IgD-negative memory B cell (primary cell): ENCODE data around the gene CHEK1. TPM values are rescaled to one million over a fixed set of nuclear protein-coding genes. Genes with fewer than 3 reads are reported as not detected.
"Not testable (repeated sequence)": the region's sequence is repeated elsewhere in the genome, so short reads cannot be mapped to it uniquely, and the experiment has no call there.

Experiments used
- H3K27ac Mint-ChIP-seq, 3 donors: one replicate each; pipeline ENCODE4 v1.8.0; 2020 to 2022; ENCODE audit warnings: mild to moderate bottlenecking in 3 of 3, mixed read lengths in 3 of 3, moderate library complexity in 1 of 3
- H3K27me3 Mint-ChIP-seq: one replicate; pipeline ENCODE4 v1.8.0; 2021; ENCODE audit warnings: mixed read lengths
- H3K36me3 Mint-ChIP-seq: one replicate; pipeline ENCODE4 v1.8.0; 2020; ENCODE audit warnings: mild to moderate bottlenecking, mixed read lengths
- H3K4me1 Mint-ChIP-seq, 3 donors: one replicate each; pipeline ENCODE4 v1.8.0; 2020 to 2022; ENCODE audit warnings: mixed read lengths in 3 of 3, mild to moderate bottlenecking in 1 of 3
- H3K4me3 Mint-ChIP-seq, 4 donors: one replicate each; pipeline ENCODE4 v1.8.0; 2020 to 2022; ENCODE audit warnings: mild to moderate bottlenecking in 4 of 4, mixed read lengths in 4 of 4, moderate library complexity in 3 of 4
- H3K9me3 Mint-ChIP-seq, 3 donors: one replicate each; pipeline ENCODE4 v1.8.0; 2020 to 2021; ENCODE audit warnings: mixed read lengths in 3 of 3, mild to moderate bottlenecking in 1 of 3
- polyA plus RNA-seq: library from polyadenylated mRNA; unstranded; fragments of 300-500 nt; fragmentation: Illumina TruSeq; gene quantifications from one replicate; pipeline ENCODE4 v1.2.3, GENCODE V29; 2021

Gene CHEK1
- 2.8 TPM for polyA plus RNA-seq

DNA sequence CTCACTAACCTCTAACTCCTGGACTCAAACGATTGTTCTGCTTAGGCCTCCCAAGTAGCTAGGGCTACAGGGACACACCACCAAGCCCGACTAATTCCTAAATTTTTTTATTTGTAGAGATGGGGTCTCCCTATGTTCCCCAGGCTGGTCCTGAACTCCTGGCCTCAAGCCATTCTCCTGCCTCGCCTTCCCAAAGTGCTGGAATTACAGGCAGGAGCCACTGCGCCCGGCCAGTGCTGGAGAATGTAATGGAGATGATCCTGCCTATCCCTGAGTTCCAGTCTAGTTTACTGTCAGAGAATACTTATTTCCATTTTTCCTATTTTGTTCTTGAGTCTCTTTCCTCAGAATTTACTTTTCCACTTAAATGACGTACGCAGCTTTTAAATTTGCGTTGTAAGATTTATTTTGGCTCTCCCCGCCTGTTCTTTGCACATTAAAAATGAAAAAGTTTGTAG lies at the start of gene CHEK1:
TSS of gene CHEK1 (plus strand) at position 408 of the 458 bp plus-strand sequence. CDS start 1,606 bp downstream, outside the sequence.
- Mint-ChIP-seq H3K27me3 (peaks cover 2% of the 10 kb centered on the region), H3K4me3 (peak within 1 kb of the TSS; percentile 88 to 99 (median 96)), H3K9me3 (no peaks in the 10 kb centered on the region), H3K4me1 (peaks cover 9 to 12% (median 10%) of the 10 kb centered on the region in 3 donors), H3K27ac (peak within 1 kb of the TSS; percentile 93 to 100 (median 99)), H3K36me3 (no peaks in the 10 kb centered on the region)

DNA sequence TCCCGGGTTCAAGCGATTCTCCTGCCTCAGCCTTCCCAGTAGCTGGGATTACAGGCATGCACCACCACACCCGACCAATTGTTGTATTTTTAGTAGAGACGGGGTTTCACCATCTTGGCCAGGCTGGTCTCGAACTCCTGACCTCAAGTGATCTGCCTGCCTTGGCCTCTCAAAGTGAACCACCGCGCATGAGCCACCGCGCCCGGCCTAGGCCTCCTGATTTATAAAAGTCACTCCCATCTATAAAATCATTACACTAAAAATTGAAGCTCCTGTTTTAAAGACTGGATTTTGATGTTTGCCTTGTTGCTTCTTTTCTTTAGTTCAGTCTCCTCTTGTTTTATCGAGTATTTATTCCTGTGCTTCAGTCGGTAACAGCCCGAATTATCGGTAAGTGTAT lies 47.8 kb upstream of the CHEK1 start:
- not testable (repeated sequence) for H3K4me1 Mint-ChIP-seq, H3K27me3 Mint-ChIP-seq, H3K9me3 Mint-ChIP-seq, H3K4me3 Mint-ChIP-seq, H3K27ac Mint-ChIP-seq
- H3K36me3 Mint-ChIP-seq = peaks cover 13% of the 10 kb centered on the region

DNA sequence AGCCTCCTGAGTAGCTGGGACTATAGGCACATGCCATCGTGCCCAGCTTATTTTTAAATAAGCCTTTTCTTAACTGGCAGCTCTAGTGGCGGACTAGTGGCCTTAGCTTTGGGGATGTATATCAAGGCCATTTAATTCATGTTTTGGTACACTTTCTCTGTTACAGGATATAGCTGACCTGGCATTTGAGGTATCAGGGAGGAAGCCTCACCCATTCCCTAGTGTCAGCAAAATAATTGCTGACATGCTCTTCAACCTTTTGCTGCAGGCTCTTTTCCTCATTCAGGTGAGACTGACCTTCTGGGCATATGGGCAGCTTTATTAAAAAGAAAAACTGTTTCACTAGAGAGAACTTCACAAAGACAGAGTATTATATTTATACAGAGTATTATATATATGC lies 46.2 kb upstream of the CHEK1 start:
- no peak overlapping the region for H3K27ac Mint-ChIP-seq
- no peaks in the 10 kb centered on the region for H3K27me3 Mint-ChIP-seq
- H3K36me3 Mint-ChIP-seq = peaks cover 17% of the 10 kb centered on the region
- no peaks in the 10 kb centered on the region for H3K9me3 Mint-ChIP-seq
- no peak overlapping the region for H3K4me3 Mint-ChIP-seq
- no peaks in the 10 kb centered on the region for H3K4me1 Mint-ChIP-seq

DNA sequence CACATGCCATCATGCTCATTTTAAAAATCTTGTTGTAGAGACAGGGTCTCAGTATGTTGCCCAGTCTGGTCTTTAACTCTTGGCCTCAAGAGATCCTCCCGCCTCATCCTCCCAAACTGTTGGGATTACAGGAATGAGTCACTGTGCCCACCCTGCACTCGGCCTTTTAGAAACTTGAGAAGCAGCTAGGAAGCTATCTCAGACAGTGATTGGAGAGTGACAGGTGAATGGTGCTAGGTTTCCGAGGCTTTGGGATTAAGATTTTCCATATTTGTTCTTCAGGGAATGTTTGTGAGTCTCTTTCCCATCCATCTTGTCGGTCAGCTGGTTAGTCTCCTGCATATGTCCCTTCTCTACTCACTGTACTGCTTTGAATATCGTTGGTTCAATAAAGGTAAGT lies 45.2 kb upstream of the CHEK1 start:
- Mint-ChIP-seq H3K27ac (no peak overlapping the region), H3K4me3 (no peak overlapping the region), H3K27me3 (no peaks in the 10 kb centered on the region), H3K36me3 (peaks cover 17% of the 10 kb centered on the region), H3K9me3 (no peaks in the 10 kb centered on the region), H3K4me1 (no peaks in the 10 kb centered on the region)

DNA sequence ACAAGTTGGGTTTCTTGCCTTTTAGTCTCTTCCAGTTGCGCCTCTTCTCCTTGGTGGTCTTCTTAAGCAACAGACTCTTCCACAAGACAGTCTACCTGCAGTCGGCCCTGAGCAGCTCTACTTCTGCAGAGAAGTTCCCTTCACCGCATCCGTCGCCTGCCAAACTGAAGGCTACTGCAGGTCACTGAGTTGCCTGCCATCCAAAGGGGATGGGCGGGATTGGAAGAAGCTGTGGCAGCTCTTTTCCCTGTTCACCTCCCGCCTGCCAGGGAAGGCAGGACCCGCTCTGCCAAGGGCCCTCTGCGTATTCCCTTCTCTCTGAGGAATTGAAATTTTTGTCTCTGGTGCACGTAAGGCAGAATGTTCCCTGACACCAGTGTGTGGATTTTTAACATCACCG lies 41.5 kb upstream of the CHEK1 start:
- H3K36me3 Mint-ChIP-seq = peaks cover 10% of the 10 kb centered on the region

DNA sequence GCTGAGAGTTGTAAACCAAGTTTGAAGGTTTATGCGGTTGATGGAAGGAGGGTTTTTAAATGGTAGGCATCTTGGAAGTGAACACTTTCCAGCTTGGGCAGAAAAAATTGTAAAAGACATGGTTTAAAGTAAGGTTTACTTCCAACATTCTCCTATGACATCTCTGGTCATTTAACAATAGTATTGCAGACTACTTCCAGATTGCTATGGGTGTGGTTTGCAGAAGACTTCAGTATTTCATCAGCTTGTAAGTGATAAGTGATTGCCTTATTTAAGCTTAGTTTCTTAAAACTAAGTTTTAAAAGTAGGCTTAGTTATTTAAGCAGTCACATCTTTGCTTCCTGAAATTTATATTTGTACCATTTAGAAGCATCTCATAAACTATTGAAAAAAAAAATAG lies 39.5 kb upstream of the CHEK1 start:
- Mint-ChIP-seq H3K27me3 (no peaks in the 10 kb centered on the region), H3K27ac (no peak overlapping the region), H3K9me3 (no peaks in the 10 kb centered on the region), H3K4me1 (peaks cover 0 to 3% (median 0%) of the 10 kb centered on the region in 3 donors), H3K36me3 (peaks cover 7% of the 10 kb centered on the region), H3K4me3 (no peak overlapping the region)

More for the DNA sequence above, 41.5 kb upstream of the CHEK1 start:
- Mint-ChIP-seq H3K9me3 (no peaks in the 10 kb centered on the region), H3K4me3 (no peak overlapping the region), H3K27me3 (no peaks in the 10 kb centered on the region), H3K27ac (no peak overlapping the region), H3K4me1 (peaks cover 0 to 3% (median 0%) of the 10 kb centered on the region in 3 donors)

DNA sequence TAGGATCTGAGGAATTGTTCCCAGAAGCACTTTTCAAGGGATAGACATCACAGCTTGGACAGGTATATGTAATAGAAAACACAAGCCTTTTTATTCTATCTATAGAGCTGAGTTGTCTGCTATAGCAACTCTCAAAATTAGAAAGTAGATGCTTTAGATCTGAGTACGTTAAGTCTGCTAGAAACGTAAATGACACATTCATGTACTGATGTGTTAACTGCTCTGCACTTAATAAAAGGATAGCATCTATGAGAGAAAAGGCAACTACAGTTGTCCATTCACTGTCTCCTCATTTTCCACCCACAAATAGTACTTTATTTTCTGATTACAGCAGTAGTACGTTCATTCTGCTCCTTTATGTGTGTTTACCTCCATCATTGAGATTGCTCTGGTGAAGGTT lies 38.3 kb upstream of the CHEK1 start:
- H3K4me3 Mint-ChIP-seq = no peak overlapping the region
- no peak overlapping the region for H3K27ac Mint-ChIP-seq
- H3K36me3 Mint-ChIP-seq = peaks cover 6% of the 10 kb centered on the region
- H3K4me1 Mint-ChIP-seq = peaks cover 0 to 7% (median 4%) of the 10 kb centered on the region in 3 donors
- H3K9me3 Mint-ChIP-seq = no peaks in the 10 kb centered on the region
- no peaks in the 10 kb centered on the region for H3K27me3 Mint-ChIP-seq

DNA sequence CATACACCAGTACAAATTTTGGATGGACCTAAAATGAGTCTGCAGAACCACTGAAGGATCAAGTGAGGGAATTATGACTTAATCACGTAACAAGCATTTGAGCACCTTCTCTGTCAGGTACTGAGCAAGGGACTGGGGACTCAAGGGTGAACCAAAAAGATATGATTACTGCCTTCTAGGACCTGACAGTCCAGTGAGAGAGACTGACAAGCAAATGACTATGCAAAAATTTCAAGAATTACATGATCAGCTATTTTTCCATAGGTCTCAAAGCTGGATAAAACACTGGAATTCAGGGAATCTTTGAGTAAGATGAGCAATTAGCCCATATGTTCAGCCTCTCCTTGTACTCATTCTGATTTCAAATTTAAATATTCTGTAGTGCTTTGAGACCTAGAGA lies 37.5 kb upstream of the CHEK1 start:
- peak overlapping the region in 1 of 4 donors; percentile 6 for H3K4me3 Mint-ChIP-seq

DNA sequence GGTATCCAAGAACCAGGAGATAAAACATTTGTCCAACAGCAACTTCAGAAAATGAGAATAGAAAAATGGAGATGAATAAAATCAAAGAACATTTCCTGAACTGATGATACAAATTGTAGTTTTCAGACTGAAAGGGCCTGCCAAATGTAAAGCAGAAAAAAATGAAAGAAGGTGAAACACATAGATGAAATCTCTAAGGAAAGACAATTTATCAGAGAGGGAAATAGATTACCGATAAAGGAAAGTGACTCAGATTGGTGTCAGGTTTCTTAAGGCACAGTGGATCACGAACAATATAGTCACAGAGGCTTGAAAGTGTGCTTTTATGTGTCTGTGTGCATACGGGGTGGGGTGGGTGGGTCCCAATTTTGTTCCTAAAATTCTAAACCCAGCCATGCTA lies 36.5 kb upstream of the CHEK1 start:
- peaks cover 5% of the 10 kb centered on the region for H3K36me3 Mint-ChIP-seq
- peak overlapping the region in 1 of 4 donors; percentile 65 for H3K4me3 Mint-ChIP-seq
- no peaks in the 10 kb centered on the region for H3K9me3 Mint-ChIP-seq
- peak overlapping the region in 1 of 3 donors; percentile 40 for H3K27ac Mint-ChIP-seq
- no peaks in the 10 kb centered on the region for H3K27me3 Mint-ChIP-seq
- peaks cover 9 to 16% (median 10%) of the 10 kb centered on the region in 3 donors for H3K4me1 Mint-ChIP-seq

More for the DNA sequence above, 37.5 kb upstream of the CHEK1 start:
- no peak overlapping the region for H3K27ac Mint-ChIP-seq
- no peaks in the 10 kb centered on the region for H3K9me3 Mint-ChIP-seq
- H3K36me3 Mint-ChIP-seq = peaks cover 7% of the 10 kb centered on the region
- H3K4me1 Mint-ChIP-seq = peaks cover 3 to 8% (median 6%) of the 10 kb centered on the region in 3 donors
- H3K27me3 Mint-ChIP-seq = no peaks in the 10 kb centered on the region

DNA sequence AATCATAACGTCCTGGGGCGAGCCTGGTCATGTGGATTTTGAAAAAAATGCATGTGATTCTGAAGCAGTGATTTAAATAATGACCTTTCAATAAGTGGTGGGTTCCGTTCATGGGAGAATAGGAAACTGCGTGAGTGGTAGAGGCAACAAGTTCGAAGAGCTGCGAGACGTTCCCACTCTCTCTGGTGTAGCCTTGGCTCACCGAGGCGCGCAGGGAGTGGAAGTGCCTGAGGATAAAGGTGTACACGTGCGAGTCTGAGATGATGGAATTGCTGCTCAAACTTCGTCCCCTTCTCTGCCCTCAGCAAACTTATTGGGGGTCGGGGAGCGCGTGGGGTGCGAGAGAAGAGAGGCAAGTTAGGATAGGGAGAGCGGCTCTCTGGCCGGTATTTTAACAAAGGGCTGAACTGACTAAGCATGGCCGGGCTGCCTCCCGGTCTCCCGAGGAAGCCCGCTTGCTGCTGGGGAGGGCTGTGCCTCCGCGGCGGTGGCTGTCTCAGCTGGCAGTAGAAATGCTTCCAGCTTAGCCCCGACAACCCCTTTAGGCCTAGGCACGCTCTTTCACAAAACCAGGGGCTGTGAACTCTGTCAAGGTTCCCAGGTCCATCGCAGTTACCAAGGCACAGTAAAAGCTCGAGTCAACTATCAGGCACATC lies 33.2 kb upstream of the CHEK1 start:
- Mint-ChIP-seq H3K9me3 (no peaks in the 10 kb centered on the region), H3K4me3 (peak overlapping the region; percentile 87 to 97 (median 94)), H3K4me1 (peaks cover 22 to 31% (median 29%) of the 10 kb centered on the region in 3 donors), H3K36me3 (peaks cover 8% of the 10 kb centered on the region), H3K27me3 (no peaks in the 10 kb centered on the region), H3K27ac (peak overlapping the region; percentile 90 to 99 (median 98))

DNA sequence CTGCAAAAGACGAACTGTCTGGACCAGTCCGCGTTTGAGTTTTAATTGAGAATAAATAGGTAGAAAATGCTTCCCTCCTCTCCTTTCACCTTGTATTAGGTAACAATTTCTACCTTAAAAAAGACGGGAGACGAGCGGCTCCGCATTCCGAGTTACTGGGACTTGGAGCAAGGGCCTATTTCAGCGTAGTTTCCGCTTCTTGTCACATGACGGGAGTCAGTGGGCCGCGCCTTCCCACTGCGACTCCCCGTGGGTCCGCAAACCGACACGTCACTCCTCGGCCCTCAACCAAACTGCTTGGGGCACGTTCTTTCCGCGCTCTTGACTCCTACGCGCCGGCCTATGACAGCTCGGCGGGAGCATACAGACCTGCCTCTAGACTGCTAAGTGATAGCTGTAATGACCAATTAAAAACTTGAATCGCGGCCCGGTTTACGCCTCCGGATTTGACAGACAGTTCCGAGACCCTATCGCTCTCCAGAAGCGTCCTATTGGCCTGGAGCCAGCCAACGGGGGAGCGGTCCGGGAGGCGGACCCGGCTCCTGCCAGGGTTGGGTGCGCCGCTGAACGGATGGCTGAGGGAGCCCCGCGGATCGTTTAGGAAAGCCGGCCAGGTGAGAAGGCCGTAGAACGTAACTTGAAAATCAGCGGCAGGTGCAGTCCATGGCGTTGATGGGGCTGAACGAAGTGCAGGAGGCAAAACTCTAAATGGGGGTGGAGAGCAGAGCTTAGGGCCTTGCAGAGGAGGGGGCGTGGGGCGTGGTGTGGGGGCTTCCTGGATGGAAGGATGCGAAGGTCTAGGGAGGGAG lies 32.5 kb upstream of the CHEK1 start, which contains the start of gene STT3A:
TSS of gene STT3A (plus strand) at position 548 of the 809 bp plus-strand sequence. CDS start 3,064 bp downstream, outside the sequence.
- peak within 1 kb of the TSS; percentile 90 to 99 (median 98) for H3K27ac Mint-ChIP-seq
- peaks cover 24 to 31% (median 29%) of the 10 kb centered on the region in 3 donors for H3K4me1 Mint-ChIP-seq

DNA sequence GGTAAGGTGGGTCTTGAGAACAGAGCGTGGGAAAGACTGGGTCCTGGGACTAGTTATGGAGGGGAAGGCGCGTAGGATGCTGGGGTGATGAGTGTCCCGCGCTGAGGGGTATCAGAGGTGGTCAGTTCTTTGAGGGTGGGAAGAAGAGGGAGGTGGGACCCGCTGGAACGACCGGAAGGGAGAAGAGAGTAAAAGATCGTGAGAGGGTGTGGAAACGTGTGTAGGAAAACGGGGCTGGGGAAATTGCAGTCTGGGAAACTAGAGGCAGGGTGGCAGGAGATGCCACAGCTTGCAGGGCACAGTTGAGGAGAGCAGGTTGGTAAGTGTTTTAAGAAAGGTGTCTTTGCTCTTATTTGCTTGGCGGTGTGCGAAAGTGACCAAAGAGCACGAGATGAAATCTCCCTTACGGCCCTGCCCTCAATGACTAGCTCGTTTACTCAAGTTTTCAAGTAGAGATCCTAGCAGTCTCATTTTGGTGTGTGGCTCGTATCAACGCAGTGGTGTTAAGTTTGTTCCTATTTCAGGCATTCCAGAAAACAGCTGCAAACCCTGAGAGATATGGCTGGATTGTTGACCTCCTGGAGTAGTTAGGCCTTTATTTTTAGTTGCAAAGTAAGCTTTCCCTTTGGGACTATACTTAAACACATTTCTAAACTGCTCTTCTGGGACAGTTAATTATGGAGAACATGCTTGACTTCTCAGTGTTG lies 31.7 kb upstream of the CHEK1 start:
- peak overlapping the region; percentile 10 to 99 (median 39) for H3K27ac Mint-ChIP-seq
- no peaks in the 10 kb centered on the region for H3K27me3 Mint-ChIP-seq
- H3K9me3 Mint-ChIP-seq = no peaks in the 10 kb centered on the region
- peaks cover 26 to 30% (median 29%) of the 10 kb centered on the region in 3 donors for H3K4me1 Mint-ChIP-seq
- H3K36me3 Mint-ChIP-seq = peaks cover 8% of the 10 kb centered on the region
- peak overlapping the region; percentile 87 to 97 (median 94) for H3K4me3 Mint-ChIP-seq

More for the DNA sequence above, 32.5 kb upstream of the CHEK1 start, which contains the start of gene STT3A:
- H3K27me3 Mint-ChIP-seq = no peaks in the 10 kb centered on the region
- peak within 1 kb of the TSS; percentile 87 to 97 (median 94) for H3K4me3 Mint-ChIP-seq
- H3K9me3 Mint-ChIP-seq = no peaks in the 10 kb centered on the region
- peaks cover 8% of the 10 kb centered on the region for H3K36me3 Mint-ChIP-seq

DNA sequence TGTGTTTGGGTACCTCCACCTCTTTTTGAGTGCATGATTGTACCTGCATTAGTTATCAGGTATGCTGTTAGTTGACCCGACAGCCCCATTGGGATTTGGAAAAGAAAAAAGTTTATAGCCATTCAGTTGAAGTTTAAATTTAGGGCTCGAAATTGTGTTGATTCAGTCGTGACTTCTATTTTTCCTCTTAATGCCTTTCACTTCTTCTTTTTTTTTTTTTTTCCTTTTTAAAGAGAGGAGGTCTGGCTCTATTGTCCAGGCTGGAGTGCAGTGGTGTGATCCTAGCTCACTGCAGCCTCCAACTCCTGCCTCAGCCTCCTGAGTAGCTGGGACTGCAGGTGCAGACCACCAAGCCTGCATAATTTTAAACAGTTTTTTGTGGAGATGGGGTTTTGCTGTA lies 30.0 kb upstream of the CHEK1 start:
- Mint-ChIP-seq H3K27ac (peak overlapping the region in 2 of 3 donors; percentile 82 to 95), H3K9me3 (no peaks in the 10 kb centered on the region), H3K4me1 (peaks cover 26 to 31% (median 30%) of the 10 kb centered on the region in 3 donors), H3K4me3 (peak overlapping the region in 3 of 4 donors; percentile 60 to 81 (median 65)), H3K27me3 (no peaks in the 10 kb centered on the region), H3K36me3 (peaks cover 8% of the 10 kb centered on the region)

DNA sequence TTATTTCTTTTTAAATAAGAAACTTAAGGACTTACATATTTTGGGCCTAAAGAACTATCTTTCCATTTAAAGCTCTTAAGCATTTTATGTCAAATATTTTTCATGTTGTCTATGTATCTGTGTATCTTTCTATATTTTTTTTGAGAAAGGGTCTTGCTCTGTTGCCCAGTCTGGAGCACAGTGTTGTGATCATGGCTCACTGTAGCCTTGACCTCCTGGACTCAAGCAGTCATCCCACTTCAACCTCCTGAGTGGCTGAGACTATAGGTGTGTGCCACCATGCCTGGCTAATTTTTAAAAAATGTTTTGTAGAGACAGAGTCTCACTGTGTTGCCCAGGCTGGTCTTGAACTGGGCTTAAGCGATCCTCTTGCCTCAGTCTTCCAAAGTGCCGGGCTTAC lies 24.3 kb upstream of the CHEK1 start:
- Mint-ChIP-seq H3K9me3 (no peaks in the 10 kb centered on the region), H3K4me3 (no peak overlapping the region), H3K4me1 (peaks cover 4 to 7% (median 5%) of the 10 kb centered on the region in 3 donors), H3K36me3 (peaks cover 9% of the 10 kb centered on the region), H3K27ac (no peak overlapping the region), H3K27me3 (no peaks in the 10 kb centered on the region)
